Mesenchymal stem cell (in vitro differentiated cells and primary cell): ENCODE data around the gene ONECUT1.

Experiments used
- DNase-seq: peaks from one replicate; pipeline ENCODE4 v3.0.0-alpha.2; 2013
- H2AFZ ChIP-seq: one replicate; pipeline ENCODE4 v1.6.1; 2013; ENCODE audit warnings: low read depth, mild to moderate bottlenecking, control low read depth, inconsistent platforms, low read length, moderate library complexity
- H2AK5ac ChIP-seq: 2 replicates; pipeline ENCODE4 v1.6.1; 2013; ENCODE audit warnings: low read length, moderate library complexity, mild to moderate bottlenecking, inconsistent platforms; ENCODE audit not compliant: severe bottlenecking
- H2BK120ac ChIP-seq: one replicate; pipeline ENCODE4 v1.6.1; 2013; ENCODE audit warnings: low read depth, mild to moderate bottlenecking, inconsistent platforms, low read length, moderate library complexity
- H2BK12ac ChIP-seq, 2 experiments: one replicate each; pipeline ENCODE4 v1.6.1; 2013; ENCODE audit warnings: inconsistent platforms in 2 of 2, low read length in 2 of 2, mild to moderate bottlenecking in 2 of 2, moderate library complexity in 2 of 2, control low read depth in 1 of 2
- H2BK15ac ChIP-seq: one replicate; pipeline ENCODE4 v1.6.1; 2013; ENCODE audit warnings: mild to moderate bottlenecking, low read depth, inconsistent platforms; ENCODE audit not compliant: poor library complexity, severe bottlenecking
- H2BK5ac ChIP-seq: 2 replicates; pipeline ENCODE4 v1.6.1; 2013; ENCODE audit warnings: low read depth, mild to moderate bottlenecking, low read length, control low read depth, inconsistent platforms; ENCODE audit not compliant: poor library complexity, severe bottlenecking
- H3K14ac ChIP-seq, 2 experiments: one replicate each; pipeline ENCODE4 v1.6.1; 2013; ENCODE audit warnings: inconsistent platforms in 2 of 2, low read length in 2 of 2, control low read depth in 1 of 2, mild to moderate bottlenecking in 1 of 2, moderate library complexity in 1 of 2
- H3K18ac ChIP-seq, 2 experiments: one replicate each; pipeline ENCODE4 v1.6.1; 2013; ENCODE audit warnings: inconsistent platforms in 2 of 2, low read length in 2 of 2, control low read depth in 1 of 2, low read depth in 1 of 2, mild to moderate bottlenecking in 1 of 2
- H3K23ac ChIP-seq, 2 experiments: one replicate each; pipeline ENCODE4 v1.6.1; 2013; ENCODE audit warnings: inconsistent platforms in 2 of 2, low read length in 2 of 2, mild to moderate bottlenecking in 2 of 2, moderate library complexity in 2 of 2, control low read depth in 1 of 2
- H3K27ac ChIP-seq: 2 replicates; pipeline ENCODE4 v1.5.1; 2013; ENCODE audit warnings: mild to moderate bottlenecking, moderate library complexity, low read length, control low read depth, inconsistent platforms; ENCODE audit not compliant: poor library complexity, severe bottlenecking
- H3K27me3 ChIP-seq, 2 experiments: 2 replicates each; pipeline versions ENCODE4 v1.6.1 to v1.7.0; 2013; ENCODE audit warnings: low read length in 2 of 2, mild to moderate bottlenecking in 2 of 2, moderate library complexity in 2 of 2, control low read depth in 1 of 2, inconsistent platforms in 1 of 2; ENCODE audit not compliant: control insufficient read depth in 1 of 2, insufficient read depth in 1 of 2
- H3K36me3 ChIP-seq, 2 experiments: 2 replicates each; pipeline versions ENCODE4 v1.6.1 to v1.7.0; 2013; ENCODE audit warnings: low read length in 2 of 2, control low read depth in 1 of 2, inconsistent platforms in 1 of 2, low read depth in 1 of 2, mild to moderate bottlenecking in 1 of 2; ENCODE audit not compliant: insufficient read depth in 2 of 2, control insufficient read depth in 1 of 2
- H3K4ac ChIP-seq, 2 experiments: one replicate each; pipeline ENCODE4 v1.6.1; 2013; ENCODE audit warnings: inconsistent platforms in 2 of 2, low read length in 2 of 2, mild to moderate bottlenecking in 2 of 2, moderate library complexity in 2 of 2, control low read depth in 1 of 2, low read depth in 1 of 2
- H3K4me1 ChIP-seq: 2 replicates; pipeline ENCODE4 v1.6.1; 2013; ENCODE audit warnings: low read depth, low read length, control low read depth; ENCODE audit not compliant: control insufficient read depth, insufficient read depth
- H3K4me2 ChIP-seq: 2 replicates; pipeline ENCODE4 v1.6.1; 2013; ENCODE audit warnings: low read length, mild to moderate bottlenecking, inconsistent platforms; ENCODE audit not compliant: poor library complexity, severe bottlenecking
- H3K4me3 ChIP-seq, 2 experiments: 2 replicates each; pipeline versions ENCODE4 v1.5.1 to v1.7.0; 2013; ENCODE audit warnings: low read length in 2 of 2, mild to moderate bottlenecking in 2 of 2, control low read depth in 1 of 2, low read depth in 1 of 2; ENCODE audit not compliant: insufficient read depth in 1 of 2
- H3K79me1 ChIP-seq: replicated peaks from 2 replicates; pipeline ENCODE4 v1.6.1; 2013; ENCODE audit warnings: mild to moderate bottlenecking, control low read depth, low read length, inconsistent platforms; ENCODE audit not compliant: poor library complexity, severe bottlenecking
- H3K9ac ChIP-seq: 2 replicates; pipeline ENCODE4 v1.7.0; 2013; ENCODE audit warnings: mild to moderate bottlenecking, low read length, moderate library complexity
- H3K9me3 ChIP-seq: 2 replicates; pipeline ENCODE4 v1.7.0; 2013; ENCODE audit warnings: mild to moderate bottlenecking, low read length; ENCODE audit not compliant: control insufficient read depth
- H4K8ac ChIP-seq: one replicate; pipeline ENCODE4 v1.6.1; 2013; ENCODE audit warnings: inconsistent platforms, mild to moderate bottlenecking, low read length, moderate library complexity
- H4K91ac ChIP-seq: one replicate; pipeline ENCODE4 v1.6.1; 2013; ENCODE audit warnings: mild to moderate bottlenecking, low read length, inconsistent platforms
- WGBS: methylation state at CpG from one replicate; pipeline ENCODE4 v1.1.7; 2013; ENCODE audit warnings: mixed read lengths; 5-methylcytosine and 5-hydroxymethylcytosine counted together

ONECUT1 gene

GRCh38 chr15:52710050-52710707 is 80.0 kb downstream of the ONECUT1 start:
- H3K23ac ChIP-seq: no peak overlapping the region
- no peaks in the 10 kb centered on the region for H3K79me1 ChIP-seq
- H3K4me2 ChIP-seq: no peak overlapping the region
- H3K4ac ChIP-seq: no peak overlapping the region
- H4K8ac ChIP-seq: no peak overlapping the region
- H3K27ac ChIP-seq: no peak overlapping the region
- H2BK15ac ChIP-seq: no peak overlapping the region
- H3K4me3 ChIP-seq: no peak overlapping the region
- H2BK12ac ChIP-seq: no peak overlapping the region
- no peak overlapping the region for H4K91ac ChIP-seq
- no peak overlapping the region for H3K9ac ChIP-seq
- no peak overlapping the region for H2AFZ ChIP-seq
- no peak overlapping the region for H2BK120ac ChIP-seq
- no peak overlapping the region for H2BK5ac ChIP-seq
- H3K36me3 ChIP-seq: no peaks in the 10 kb centered on the region
- H3K4me1 ChIP-seq: no peaks in the 10 kb centered on the region
- H3K9me3 ChIP-seq: no peaks in the 10 kb centered on the region
- H3K18ac ChIP-seq: no peak overlapping the region
- H3K27me3 ChIP-seq: no peaks in the 10 kb centered on the region
- DNase-seq: no peak
- H3K14ac ChIP-seq: no peak overlapping the region
- WGBS: 95% methylated on average over 1 of the region's 1 CpG
- no peak overlapping the region for H2AK5ac ChIP-seq

GRCh38 chr15:52709187-52709981 is 80.8 kb downstream of the ONECUT1 start:
- Histone ChIP-seq H2BK120ac (no peak overlapping the region), H2AFZ (no peak overlapping the region), H2BK12ac (no peak overlapping the region), H3K9ac (no peak overlapping the region), H2BK5ac (no peak overlapping the region), H3K23ac (no peak overlapping the region), H3K9me3 (no peaks in the 10 kb centered on the region), H2BK15ac (no peak overlapping the region), H4K8ac (no peak overlapping the region), H3K36me3 (no peaks in the 10 kb centered on the region), H4K91ac (no peak overlapping the region), H3K4ac (no peak overlapping the region), H2AK5ac (no peak overlapping the region), H3K4me1 (no peaks in the 10 kb centered on the region), H3K27me3 (no peaks in the 10 kb centered on the region), H3K27ac (no peak overlapping the region), H3K14ac (no peak overlapping the region), H3K79me1 (no peaks in the 10 kb centered on the region), H3K18ac (no peak overlapping the region), H3K4me3 (no peak overlapping the region), H3K4me2 (no peak overlapping the region)
- WGBS: 48% methylated on average over 10 of the region's 10 CpGs
- no peak for DNase-seq
